Measurements from ENCODE around the gene DNAJB1.

DNA sequence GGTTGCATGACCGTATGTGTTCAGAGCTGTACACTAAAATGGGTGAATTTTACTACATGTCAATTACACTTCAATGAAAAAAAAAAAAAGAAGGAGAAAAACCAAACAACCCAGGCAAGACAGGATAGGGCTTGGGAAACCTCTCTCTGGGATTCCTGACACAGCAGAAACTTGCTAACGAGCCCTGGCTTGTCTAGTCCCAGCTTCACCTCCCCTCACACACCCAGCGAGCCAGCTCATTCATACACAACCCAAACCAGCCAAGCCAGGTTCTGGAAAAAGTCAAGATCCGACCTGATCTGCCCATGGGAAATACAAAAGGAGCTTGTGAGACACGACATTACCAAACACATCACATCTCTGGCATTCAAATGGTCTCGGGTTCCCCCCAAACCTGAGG, 7.5 kb upstream of the DNAJB1 start:
- TF ChIP-seq POLR2A (IDR thresholded peaks at IDR 0.05) = no peak
- TF ChIP-seq, protein P1, sequence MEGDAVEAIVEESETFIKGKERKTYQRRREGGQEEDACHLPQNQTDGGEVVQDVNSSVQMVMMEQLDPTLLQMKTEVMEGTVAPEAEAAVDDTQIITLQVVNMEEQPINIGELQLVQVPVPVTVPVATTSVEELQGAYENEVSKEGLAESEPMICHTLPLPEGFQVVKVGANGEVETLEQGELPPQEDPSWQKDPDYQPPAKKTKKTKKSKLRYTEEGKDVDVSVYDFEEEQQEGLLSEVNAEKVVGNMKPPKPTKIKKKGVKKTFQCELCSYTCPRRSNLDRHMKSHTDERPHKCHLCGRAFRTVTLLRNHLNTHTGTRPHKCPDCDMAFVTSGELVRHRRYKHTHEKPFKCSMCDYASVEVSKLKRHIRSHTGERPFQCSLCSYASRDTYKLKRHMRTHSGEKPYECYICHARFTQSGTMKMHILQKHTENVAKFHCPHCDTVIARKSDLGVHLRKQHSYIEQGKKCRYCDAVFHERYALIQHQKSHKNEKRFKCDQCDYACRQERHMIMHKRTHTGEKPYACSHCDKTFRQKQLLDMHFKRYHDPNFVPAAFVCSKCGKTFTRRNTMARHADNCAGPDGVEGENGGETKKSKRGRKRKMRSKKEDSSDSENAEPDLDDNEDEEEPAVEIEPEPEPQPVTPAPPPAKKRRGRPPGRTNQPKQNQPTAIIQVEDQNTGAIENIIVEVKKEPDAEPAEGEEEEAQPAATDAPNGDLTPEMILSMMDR (IDR thresholded peaks at IDR 0.05) = no peak

All from testis (tissue), 2 donors.